Stimulated activated CD4-positive, alpha-beta T cell treated with anti-CD3 and anti-CD28 coated beads, Interleukin-12 subunit alpha, Interleukin-12 subunit beta, amount 100 ng/mL, for 4 hours (primary cell): ENCODE measurements around the gene GABRE.

Experiments used
- DNase-seq: peaks from one replicate; pipeline ENCODE4 v3.0.0-alpha.2; 2020

The GABRE gene, protein sequence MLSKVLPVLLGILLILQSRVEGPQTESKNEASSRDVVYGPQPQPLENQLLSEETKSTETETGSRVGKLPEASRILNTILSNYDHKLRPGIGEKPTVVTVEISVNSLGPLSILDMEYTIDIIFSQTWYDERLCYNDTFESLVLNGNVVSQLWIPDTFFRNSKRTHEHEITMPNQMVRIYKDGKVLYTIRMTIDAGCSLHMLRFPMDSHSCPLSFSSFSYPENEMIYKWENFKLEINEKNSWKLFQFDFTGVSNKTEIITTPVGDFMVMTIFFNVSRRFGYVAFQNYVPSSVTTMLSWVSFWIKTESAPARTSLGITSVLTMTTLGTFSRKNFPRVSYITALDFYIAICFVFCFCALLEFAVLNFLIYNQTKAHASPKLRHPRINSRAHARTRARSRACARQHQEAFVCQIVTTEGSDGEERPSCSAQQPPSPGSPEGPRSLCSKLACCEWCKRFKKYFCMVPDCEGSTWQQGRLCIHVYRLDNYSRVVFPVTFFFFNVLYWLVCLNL

DNA sequence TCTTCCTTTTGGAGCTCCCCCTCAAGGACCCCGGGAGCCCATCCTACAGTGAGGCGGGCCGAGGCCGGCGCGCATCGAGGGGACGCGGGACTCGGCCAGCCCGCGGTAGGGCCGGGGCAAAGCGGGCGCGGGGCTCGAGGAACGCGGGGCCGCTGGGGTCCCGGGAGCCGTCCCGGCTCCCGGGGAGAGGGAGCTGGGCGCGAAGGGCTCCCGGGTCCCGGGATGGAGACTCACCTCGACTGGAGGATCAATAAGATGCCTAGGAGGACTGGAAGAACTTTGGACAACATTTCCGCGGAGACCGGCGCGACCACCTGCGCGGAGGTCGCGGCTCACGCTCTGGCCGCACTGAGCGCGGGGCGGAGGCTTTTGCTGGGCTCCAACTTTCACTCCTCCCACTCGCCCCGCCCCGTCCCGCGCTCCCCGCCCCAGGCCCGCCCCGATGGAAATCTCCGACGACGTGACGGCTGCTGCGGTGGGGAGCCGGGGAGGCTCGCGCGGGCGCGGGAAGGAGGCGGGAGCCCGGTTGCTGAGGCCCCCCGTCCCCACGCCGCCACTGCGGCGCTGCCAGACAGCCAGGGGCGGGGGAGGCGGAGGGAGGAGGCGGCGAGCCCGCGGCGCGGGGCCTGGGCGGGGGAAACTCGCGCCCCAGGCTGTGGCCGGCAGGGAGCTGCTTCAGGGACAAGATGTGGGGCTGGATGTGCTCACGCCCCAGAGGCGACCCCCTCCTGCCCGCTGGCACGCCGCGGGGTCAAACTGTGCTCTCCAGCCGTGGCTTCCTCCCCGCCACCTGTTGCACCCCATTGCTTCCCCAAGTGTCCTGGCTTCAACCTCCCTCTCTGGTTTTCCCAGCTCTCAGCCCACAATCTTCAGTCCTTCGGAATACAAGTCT is at the start of gene GABRE:
TSS of gene GABRE (minus strand) at position 341 of the 892 bp plus-strand sequence. CDS start at position 290, 51 bp downstream.
- peak; percentile 0 for DNase-seq

DNA sequence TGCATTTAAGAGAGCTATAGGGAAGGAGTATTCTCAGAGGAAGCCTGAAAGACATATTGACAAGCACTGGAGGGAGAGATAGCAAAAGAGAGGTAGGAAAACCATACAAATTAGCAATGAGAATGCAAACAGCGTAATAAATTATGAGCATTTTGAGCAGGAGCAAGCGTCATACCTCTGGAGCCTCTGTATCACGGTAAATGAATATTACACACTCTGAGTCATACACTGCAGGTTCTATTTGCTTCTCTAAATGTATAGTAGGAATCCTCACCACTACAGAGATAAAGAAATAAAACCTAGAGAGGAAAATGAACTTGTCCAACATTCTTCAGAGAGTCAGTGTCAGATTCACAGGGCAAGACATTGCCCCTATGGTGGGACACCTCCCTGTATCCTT is 46.4 kb upstream of the GABRE start:
- DNase-seq = no peak

DNA sequence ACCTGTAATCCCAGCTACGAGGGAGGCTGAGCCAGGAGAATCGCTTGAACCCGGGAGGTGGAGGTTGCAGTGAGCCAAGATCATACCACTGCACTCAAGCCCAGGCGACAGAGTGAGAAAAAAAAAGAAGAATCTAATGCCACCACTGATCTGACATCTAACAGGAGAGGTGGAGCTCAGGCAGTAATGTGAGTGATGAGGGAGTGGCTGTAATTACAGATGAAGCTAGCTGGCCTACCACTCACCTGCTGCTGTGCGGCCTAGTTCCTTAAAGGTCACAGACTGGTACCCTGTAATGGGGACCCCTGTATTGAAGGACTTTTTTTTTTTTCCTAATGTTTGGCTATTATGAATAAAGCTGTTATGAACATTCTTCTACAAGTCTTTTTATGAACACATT is 25.3 kb upstream of the GABRE start:
- no peak for DNase-seq

DNA sequence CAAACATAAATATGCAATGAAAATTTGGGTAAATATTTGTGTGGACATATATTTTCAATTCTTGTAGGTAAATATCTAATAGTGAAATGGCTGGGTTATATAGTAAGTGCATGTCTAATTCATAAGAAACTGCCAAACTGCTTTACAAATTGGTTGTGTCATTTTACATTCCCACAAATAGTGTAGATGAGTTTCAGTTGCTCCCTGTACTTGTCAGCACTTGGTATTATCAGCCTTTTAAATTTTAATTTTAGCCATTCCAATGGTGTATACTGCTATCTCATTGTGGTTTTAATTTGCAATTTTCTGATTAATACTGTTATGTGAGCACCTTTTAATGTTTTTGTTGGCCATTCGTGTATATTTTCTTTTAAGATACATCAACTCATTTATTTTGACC is 23.1 kb upstream of the GABRE start:
- no peak for DNase-seq

DNA sequence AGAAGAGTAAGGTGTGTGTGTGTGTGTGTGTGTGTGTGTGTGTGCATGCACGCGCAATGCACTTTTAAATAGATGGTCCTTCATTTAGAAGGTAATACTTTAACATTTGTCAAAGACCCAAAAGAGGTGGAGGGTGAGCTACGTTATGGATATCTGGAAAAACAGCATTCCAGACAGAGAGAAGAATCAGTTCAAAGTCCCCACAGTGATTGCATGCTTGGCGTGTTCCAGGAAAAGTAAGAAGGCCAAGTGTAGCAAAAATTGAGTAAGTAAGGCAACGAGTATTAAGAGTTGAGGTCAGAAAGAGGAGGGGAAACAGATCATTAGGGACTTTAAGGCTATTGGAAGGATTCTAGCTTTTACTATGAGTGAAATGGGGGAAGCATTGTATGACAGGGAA is 21.9 kb upstream of the GABRE start:
- DNase-seq = no peak

DNA sequence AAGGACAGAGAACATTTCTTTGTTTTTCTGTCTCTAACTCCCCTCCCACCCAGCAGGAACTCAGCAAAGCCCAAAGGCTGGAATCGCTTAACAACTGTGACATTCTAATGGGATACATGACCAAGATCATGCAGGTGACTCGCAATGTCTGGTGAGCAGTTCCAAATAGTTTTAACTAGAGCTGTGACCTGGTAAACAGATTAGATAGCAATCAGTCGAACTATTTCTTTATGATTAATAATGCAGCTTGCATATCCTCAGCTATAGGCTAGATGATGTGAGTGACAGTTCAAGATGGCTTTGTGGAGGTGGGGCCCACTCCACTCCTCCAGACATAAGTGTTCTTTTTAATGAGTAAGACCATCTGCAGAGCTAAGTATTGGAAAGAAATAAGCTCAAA is 20.0 kb upstream of the GABRE start:
- no peak for DNase-seq

DNA sequence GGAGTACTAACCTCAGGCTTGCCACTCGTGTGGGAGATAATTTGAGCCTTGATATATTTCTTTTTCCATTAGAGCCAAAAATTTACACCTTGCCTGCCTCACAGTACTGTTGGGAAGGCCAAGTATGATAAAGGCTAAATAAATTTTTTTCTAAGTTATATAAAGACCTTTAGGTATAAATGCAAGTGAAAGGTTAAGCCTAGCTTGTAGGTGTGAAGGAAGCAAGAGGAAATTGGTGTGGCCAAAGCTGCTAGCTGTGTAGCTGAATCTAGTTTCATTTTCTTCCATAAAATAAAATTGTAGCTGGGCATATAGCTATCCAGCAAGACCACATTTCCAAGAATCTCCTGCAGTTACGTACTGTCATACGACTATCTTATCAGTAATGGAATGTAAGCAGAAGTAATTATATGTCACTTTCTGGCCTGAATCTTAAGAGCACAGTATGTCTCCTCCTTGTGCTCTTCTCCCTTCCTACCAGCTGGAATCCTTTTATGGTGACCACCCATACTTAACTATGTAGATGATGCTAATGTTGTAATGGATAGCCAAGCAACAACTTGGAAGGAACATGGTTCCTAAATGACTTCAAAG is 14.3 kb upstream of the GABRE start:
- no peak for DNase-seq

DNA sequence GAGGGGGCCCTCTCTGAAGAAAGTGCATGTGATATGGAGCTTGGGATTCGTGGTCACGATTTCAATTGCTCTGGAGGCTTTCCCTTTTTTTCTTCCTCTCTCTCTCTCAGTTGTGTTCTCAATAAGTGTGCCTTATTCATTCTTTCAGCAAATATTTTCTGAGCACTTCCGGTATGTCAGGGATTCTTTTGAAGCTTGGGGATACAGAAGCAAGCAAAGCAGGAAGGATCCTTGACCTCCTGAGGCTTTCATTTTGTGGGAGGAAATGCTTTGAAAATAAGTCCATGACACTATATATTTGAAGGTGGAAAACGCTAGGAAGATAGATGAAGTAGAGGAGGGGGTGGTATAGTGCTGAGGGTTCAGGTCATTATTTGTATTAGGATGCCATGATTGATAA is 12.6 kb upstream of the GABRE start:
- no peak for DNase-seq

DNA sequence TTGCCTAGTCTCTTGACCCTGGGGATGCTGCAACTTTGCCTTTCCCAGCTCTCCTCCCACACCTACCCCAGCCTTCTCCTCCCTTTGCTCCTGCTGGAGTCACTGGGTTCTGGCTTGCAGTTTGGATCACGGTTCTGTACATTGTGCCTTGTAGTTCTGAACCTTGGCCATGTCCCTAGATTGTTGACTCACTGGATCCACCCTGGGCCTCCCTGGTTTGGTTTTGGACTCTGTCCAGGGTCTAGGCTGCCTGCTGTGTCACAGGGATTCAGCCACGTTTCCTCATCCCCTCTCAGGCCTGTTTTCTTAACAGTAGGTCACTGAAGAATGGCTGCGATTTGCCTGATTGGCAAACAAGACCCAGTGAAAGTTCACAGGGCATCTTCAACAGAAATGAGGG is 11.5 kb upstream of the GABRE start:
- DNase-seq = no peak

DNA sequence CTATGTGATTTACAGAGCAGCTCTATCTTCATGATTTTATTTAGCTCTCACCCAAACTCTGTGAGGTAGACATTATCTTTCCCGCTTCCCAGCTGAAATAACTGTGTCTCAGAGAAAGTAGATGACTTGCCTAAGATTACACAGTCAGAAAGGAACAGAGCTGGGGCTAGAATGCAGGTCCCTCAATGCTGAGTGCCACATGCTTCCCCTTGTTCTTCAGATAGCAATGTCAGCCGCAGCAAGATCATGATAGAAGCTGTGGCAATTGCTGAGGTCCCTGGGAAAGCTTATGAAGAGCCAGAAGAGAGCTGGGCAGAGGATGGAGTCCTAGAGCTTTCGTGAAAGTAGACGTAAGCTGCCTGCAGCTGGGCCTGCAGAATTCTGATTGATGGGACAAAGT is 11.1 kb upstream of the GABRE start:
- no peak for DNase-seq

DNA sequence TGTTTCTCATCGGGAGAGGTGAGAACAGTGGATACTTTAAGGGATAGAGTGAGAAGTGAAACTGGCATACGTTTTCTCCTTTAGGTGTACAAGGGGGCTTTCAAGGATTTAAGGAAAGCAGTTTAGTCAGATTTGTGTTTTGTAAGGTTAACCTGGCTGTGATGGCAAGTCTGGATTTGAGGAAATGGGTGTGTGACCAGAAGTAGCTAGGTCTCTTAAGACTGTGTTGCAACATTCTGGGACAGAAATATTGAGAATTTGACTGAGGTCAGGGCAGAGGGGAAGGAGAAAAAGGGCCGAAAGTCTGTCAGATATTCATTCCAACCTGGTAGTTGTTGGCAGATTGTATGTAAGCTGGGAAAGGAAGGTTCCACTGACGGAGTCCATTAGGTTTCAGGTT is 10.4 kb upstream of the GABRE start:
- DNase-seq = no peak

DNA sequence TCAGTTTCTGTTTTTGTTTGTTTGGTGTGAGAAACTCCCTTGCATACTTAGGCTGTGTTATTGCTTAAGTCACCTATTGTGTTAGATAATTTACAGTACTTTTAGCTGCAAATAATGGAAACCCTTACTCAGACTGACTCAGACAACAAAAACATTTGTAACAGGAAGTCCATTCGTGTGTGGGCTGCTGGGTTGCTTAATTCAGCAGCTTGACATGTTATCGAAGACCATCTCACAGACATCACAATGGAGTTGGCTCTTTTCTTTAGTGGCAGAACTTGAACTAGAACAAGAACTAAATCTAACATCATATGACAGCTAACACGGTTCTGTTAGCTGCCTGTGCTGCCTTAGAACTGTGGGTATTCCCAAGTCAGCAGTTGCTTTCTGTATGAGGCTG is 9.9 kb upstream of the GABRE start:
- DNase-seq = no peak

DNA sequence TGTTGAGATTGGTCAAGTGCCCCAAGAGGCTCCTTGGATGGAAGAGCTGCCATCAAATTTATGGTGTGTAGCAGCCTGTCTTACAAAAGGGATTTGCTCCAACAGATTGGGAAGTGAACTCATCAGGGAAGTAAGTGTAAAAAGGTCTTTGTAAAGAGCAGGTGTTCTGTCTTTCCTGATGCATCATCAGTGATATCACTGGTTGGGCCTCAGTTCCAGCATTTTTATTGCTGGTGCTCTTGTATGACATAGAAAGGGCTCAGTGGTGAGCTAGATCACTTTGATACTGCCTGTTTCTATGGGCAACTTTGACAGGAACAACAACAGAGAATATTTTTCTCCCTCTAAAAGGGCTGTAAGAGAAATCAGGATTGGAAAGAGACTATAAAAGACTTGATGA is 8.7 kb upstream of the GABRE start:
- no peak for DNase-seq

DNA sequence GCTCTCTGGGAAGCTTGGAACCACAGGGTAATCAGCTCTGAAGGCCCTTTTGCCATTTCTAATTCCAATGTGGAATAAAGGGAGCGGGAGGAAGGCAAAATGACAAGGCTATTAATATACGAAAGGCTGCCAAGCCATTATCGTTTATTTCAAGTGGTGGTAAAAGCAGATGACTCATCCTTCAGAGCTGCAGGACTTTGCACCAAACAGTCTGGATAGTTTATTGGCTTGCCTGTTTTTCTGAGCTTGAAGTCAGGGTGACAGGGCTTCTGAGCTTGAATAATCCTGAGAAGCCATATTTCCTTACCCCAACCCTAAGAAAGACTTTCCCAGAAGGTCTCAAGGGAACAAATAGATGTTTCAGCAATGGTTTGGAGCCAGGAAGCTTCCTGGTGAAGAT is 7.7 kb upstream of the GABRE start:
- DNase-seq = no peak

DNA sequence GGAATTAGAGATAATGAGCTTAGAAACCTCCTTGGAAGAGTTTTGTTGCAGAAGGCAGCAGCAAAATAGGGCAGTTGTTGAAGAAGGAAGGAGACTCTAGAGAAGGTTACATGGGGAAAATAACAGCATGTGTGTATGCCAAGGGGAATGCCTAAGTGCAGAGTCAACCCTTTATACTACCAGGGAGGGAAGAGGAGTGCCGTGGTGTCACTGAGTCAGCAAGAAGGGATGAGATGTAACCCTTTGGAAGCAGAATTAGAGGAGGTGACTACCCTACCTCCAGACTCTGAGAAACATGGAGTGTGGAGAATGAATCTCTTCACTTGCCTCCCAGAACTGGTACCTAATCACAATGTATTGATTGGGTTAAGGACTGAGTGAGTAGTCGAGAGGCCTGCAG is 6.7 kb upstream of the GABRE start:
- DNase-seq = no peak

DNA sequence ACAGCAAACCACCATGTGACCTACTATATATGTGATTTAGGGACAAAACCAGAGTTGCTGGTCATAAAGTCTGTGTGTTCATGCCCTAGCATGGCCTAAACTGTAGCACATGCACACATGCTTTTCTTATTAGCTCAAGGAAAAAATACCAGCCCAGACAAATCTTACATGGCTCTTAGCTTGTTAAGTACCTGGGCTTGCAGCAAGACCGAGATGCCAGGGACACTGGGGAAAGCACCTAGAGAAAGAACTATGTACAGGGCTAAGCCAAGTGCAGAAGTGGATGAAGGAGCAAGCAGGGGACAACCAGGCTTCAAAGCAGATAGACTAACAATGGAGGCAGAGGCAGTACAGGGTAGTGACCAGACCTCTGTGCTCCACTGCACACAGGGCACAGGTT is 3.4 kb upstream of the GABRE start:
- DNase-seq = no peak

DNA sequence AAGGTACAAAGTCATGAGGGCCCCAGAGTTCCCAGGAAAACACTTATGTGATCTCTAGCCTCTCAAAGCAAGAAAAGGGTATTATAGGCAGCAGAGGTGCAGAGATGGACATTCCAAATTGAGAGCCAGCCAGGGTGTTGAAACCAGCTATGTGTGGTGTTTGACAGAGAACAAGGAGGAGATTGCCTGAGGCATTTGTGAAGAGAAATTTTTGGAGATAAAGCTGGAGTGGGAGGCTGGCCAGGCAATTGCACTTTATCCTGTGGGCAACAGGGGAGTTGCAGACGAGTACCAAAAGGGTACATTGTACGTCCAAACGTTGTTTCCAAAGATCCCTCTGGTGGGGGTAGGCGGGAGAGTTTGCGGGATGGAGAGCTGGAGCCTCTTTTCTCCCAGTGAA is 2.5 kb upstream of the GABRE start:
- DNase-seq = no peak

DNA sequence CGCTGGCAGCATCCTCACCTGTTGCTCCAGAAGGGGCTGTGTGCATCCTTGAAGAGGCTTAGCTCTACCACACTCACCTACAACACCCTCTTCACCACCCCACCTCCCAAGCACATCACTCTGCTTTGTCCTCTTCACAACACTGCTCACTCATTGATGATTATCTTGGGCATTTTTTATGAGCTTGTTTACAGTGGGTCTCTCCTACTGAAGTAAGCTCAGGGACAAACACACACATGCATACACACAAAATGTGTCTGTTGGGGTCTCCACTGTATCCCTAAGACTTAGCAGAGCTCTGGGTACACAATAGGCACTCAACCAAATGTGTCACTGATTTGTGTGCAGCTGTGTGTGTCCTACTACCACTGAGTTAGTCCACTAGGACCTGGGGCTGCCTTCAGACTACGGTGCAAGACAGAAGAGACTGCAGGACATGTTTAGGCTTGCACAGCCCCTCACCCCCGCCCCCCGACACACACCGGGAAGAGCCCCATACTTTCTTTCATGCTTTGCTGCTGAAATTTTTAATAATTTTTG is 1.3 kb upstream of the GABRE start:
- no peak for DNase-seq

DNA sequence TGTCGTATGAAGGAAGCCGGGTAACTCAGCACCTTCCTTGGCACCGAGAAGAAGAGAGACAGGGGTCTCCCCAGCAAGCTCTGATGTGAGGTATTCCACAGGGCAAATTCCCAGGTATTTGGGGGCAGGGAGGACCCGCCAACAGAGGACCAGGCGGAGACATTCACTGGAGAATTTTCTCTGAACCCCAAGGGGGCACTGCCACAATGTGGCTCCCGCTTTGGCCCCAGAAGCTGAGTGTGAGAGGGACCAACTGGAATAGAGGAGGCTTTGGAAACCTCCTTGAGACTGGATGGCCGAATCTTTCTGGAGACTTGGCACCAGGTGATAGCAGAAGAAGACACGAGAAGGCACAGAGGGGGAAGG is 735 bp upstream of the GABRE start:
- no peak for DNase-seq

DNA sequence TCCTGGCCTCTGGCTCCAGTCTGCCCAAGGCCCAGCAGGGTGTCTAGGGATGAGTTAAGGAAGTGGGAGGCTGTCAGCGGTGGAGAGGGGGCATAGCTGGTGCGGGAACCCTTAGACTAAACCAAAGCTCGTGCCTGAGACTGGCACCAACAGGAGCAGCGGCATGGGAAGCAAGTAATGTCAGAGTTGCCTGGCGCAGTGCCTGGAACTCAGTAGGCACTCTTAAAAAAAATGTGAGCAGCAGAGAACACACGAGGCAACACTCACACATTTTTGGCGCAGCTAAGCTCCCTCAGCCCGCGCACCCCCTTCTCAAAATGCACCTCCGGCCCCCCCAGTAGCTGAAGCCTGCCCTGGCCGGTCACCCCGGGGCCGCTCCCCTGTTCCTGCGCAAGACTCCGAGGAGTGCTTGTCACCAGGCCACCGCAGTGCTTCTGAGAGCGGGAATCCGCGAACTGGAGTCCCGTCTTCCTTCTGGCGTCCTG is 583 bp downstream of the GABRE start:
- DNase-seq = no peak

DNA sequence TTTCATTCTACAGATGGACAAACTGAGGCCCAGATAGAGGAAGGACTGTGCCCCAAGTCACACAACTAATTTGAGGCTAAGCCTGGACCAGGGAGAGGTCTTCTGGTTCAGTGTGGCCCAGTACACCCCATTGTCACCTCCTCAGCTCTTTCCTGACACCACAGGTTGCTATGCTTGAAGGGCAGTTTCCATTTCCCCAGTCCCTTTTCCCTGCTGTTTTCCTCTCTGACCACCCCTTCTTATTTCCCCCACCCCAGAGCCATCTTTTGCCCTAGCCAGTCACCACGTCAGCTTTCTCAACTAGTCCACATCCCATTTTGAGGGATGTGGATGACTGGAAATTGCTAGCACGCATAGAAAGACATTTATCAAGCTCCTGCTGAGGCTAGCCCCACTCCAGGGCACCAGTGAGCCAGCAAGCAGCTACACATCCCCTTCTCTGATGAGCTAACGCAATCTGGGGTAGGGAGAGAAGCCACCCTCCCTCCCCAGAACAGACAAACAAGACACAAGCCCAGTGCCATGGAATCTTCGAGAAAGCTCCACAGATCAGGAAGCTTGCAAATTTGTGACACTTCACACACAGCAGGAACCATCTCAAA is 1.3 kb downstream of the GABRE start:
- no peak for DNase-seq

DNA sequence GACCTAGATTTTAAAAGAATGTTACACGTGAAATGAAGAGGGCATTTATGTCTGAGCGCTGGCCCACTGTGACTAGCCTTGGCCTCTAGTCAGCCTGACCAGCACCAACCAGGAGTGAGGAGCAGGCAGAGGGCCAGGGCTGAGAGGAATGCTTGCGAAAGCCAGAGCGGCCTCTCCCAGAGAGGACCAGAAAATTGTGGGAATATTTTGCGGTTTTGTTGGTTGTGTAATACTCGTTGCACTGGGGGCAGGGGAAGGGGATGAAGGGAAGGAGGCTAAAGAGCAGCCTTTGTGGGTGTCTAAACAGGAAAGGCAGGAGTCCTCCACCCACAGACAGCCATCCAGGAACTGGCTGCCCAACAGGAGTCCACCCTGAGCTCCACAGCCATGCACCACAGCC is 3.8 kb downstream of the GABRE start:
- no peak for DNase-seq

DNA sequence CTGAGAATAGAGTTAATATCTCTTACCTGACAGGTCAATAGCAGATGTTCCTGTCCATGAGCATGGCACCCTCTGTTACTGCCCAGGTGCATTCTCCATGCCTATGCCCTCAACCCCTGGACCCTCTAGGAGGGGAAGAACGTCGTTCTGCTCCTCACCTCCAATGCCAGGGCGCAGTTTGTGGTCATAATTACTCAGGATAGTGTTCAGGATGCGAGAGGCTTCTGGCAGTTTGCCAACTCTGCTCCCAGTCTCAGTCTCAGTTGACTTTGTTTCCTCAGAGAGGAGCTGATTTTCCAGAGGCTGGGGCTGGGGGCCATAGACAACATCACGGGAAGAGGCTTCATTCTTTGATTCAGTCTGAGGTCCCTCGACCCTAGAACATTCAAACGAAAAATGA is 4.4 kb downstream of the GABRE start:
- no peak for DNase-seq
